GM12878 (cell line): ENCODE results near the gene CLUH.

Source experiments
- BACH1 ChIP-seq: fragments of 450-650 bp; IDR thresholded peaks from 2 replicates; pipeline ENCODE4 v1.6.1; 2017; ENCODE audit warnings: mild to moderate bottlenecking, borderline replicate concordance
- CBX5 ChIP-seq: sonication (generic); IDR thresholded peaks from 2 replicates; pipeline ENCODE4 v1.6.1; 2016; ENCODE audit warnings: low read depth, moderate library complexity, mild to moderate bottlenecking, inconsistent platforms
- FOXK2 ChIP-seq: fragments of 450-650 bp; IDR thresholded peaks from 2 replicates; pipeline ENCODE4 v1.6.1; 2017; ENCODE audit warnings: mild to moderate bottlenecking, moderate library complexity
- FOXM1 ChIP-seq: IDR thresholded peaks from 2 replicates; pipeline ENCODE4 v1.6.1; 2012; ENCODE audit warnings: low read depth, mild to moderate bottlenecking, inconsistent platforms, low read length, moderate library complexity
- NBN ChIP-seq: fragments of 450-650 bp; IDR thresholded peaks from 2 replicates; pipeline ENCODE4 v1.6.1; 2016
- NR2C2 ChIP-seq: IDR thresholded peaks from 2 replicates; pipeline ENCODE4 v1.6.1; 2011; ENCODE audit warnings: borderline replicate concordance, low read depth; ENCODE audit not compliant: control insufficient read depth, insufficient read length
- SIN3A ChIP-seq: IDR thresholded peaks from 2 replicates; pipeline ENCODE4 v1.6.1; 2012; ENCODE audit warnings: low read depth, low read length, improper control_type of control experiment
- TCF12 ChIP-seq: IDR thresholded peaks from 2 replicates; pipeline ENCODE4 v1.6.1; 2011; ENCODE audit warnings: low read depth, mild to moderate bottlenecking, low read length
- TF ChIP-seq, protein P1 (sequence below): IDR thresholded peaks from 2 replicates; pipeline ENCODE4 v1.6.1; 2011; ENCODE audit warnings: low read depth, mild to moderate bottlenecking, low read length, moderate library complexity, borderline replicate concordance; ENCODE audit errors: extremely low read depth
- TF ChIP-seq, protein P2 (sequence below), 3 experiments: IDR thresholded peaks in 2 of 3; conservative IDR thresholded peaks in 1 of 3; 2 replicates each; pipeline ENCODE4 v1.5.1; 2011; ENCODE audit warnings: low read depth in 3 of 3, low read length in 3 of 3, mild to moderate bottlenecking in 3 of 3, control low read depth in 2 of 3, moderate library complexity in 2 of 3, inconsistent platforms in 1 of 3, mixed read lengths in 1 of 3; ENCODE audit not compliant: control insufficient read depth in 2 of 3, insufficient read depth in 1 of 3; ENCODE audit errors: extremely low read depth in 1 of 3
- TF ChIP-seq, protein P3 (sequence below): fragments of 450-650 bp; IDR thresholded peaks from 2 replicates; pipeline ENCODE4 v1.6.1; 2018; ENCODE audit warnings: mild to moderate bottlenecking, low read depth, moderate library complexity; ENCODE audit not compliant: partially characterized antibody
- TF ChIP-seq, protein P4 (sequence below): fragments of 450-650 bp; IDR thresholded peaks from 2 replicates; pipeline ENCODE4 v1.6.1; 2017; ENCODE audit warnings: mild to moderate bottlenecking, moderate library complexity
- TF ChIP-seq, protein P5 (sequence below): fragments of 450-650 bp; IDR thresholded peaks from 2 replicates; pipeline ENCODE4 v1.6.1; 2017; ENCODE audit warnings: mild to moderate bottlenecking

DNA sequence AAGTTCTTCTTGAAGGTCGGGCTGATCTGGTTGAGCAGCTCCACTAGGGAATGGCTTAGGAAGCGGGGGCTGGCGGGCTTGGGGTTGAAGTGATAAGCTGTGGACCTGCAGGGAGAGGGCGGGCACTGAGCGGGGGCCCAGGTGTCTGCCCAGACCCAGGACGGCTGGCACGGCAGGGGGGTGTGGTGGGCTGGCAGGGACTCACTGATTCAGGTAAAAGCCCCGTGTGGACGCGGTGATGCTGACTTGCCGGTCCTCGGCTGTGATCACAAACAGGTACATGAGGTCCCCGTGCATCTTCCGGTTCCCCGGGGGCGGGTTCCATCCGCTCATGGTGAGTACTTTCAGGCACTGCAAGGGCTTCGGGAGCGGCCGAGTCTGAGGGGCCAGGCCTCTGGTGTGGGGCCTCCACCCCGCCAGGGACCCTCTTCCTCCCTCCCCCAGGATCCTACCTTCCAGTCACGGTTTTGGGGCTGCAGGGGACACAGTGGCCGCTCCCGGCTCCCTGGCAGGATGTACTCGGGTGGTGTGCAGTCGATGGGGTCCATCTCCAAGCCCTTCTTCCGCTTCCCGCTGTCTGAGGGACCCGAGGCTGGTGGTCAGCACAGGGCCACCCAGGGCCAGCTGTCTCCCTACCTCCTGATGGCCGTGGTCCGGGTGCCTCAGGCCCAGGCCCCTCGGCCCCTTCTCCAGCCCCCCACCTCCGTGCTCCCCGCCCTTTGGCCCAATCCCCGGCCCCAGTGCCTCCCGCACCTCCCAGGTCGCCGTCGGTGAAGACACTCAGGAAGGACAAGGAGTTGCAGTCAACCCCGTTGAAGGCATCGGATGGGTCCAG is 10.2 kb downstream of the CLUH start:
- TF ChIP-seq TCF12, result no peak
- no peak for TF ChIP-seq NBN
- TF ChIP-seq, protein P1, sequence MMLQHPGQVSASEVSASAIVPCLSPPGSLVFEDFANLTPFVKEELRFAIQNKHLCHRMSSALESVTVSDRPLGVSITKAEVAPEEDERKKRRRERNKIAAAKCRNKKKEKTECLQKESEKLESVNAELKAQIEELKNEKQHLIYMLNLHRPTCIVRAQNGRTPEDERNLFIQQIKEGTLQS, result no peak
- TF ChIP-seq, protein P2, sequence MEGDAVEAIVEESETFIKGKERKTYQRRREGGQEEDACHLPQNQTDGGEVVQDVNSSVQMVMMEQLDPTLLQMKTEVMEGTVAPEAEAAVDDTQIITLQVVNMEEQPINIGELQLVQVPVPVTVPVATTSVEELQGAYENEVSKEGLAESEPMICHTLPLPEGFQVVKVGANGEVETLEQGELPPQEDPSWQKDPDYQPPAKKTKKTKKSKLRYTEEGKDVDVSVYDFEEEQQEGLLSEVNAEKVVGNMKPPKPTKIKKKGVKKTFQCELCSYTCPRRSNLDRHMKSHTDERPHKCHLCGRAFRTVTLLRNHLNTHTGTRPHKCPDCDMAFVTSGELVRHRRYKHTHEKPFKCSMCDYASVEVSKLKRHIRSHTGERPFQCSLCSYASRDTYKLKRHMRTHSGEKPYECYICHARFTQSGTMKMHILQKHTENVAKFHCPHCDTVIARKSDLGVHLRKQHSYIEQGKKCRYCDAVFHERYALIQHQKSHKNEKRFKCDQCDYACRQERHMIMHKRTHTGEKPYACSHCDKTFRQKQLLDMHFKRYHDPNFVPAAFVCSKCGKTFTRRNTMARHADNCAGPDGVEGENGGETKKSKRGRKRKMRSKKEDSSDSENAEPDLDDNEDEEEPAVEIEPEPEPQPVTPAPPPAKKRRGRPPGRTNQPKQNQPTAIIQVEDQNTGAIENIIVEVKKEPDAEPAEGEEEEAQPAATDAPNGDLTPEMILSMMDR (IDR thresholded peaks at IDR 0.05 in 2 of 3, conservative IDR thresholded peaks at IDR 0.05 in 1 of 3; ENCODE audit: control insufficient read depth in 2 of 3, extremely low read depth in 1 of 3, insufficient read depth in 1 of 3, low read depth in 3 of 3, low read length in 3 of 3), result no peak
- TF ChIP-seq BACH1, result no peak
- TF ChIP-seq, protein P3, sequence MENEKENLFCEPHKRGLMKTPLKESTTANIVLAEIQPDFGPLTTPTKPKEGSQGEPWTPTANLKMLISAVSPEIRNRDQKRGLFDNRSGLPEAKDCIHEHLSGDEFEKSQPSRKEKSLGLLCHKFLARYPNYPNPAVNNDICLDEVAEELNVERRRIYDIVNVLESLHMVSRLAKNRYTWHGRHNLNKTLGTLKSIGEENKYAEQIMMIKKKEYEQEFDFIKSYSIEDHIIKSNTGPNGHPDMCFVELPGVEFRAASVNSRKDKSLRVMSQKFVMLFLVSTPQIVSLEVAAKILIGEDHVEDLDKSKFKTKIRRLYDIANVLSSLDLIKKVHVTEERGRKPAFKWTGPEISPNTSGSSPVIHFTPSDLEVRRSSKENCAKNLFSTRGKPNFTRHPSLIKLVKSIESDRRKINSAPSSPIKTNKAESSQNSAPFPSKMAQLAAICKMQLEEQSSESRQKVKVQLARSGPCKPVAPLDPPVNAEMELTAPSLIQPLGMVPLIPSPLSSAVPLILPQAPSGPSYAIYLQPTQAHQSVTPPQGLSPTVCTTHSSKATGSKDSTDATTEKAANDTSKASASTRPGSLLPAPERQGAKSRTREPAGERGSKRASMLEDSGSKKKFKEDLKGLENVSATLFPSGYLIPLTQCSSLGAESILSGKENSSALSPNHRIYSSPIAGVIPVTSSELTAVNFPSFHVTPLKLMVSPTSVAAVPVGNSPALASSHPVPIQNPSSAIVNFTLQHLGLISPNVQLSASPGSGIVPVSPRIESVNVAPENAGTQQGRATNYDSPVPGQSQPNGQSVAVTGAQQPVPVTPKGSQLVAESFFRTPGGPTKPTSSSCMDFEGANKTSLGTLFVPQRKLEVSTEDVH, result no peak
- TF ChIP-seq, protein P4, sequence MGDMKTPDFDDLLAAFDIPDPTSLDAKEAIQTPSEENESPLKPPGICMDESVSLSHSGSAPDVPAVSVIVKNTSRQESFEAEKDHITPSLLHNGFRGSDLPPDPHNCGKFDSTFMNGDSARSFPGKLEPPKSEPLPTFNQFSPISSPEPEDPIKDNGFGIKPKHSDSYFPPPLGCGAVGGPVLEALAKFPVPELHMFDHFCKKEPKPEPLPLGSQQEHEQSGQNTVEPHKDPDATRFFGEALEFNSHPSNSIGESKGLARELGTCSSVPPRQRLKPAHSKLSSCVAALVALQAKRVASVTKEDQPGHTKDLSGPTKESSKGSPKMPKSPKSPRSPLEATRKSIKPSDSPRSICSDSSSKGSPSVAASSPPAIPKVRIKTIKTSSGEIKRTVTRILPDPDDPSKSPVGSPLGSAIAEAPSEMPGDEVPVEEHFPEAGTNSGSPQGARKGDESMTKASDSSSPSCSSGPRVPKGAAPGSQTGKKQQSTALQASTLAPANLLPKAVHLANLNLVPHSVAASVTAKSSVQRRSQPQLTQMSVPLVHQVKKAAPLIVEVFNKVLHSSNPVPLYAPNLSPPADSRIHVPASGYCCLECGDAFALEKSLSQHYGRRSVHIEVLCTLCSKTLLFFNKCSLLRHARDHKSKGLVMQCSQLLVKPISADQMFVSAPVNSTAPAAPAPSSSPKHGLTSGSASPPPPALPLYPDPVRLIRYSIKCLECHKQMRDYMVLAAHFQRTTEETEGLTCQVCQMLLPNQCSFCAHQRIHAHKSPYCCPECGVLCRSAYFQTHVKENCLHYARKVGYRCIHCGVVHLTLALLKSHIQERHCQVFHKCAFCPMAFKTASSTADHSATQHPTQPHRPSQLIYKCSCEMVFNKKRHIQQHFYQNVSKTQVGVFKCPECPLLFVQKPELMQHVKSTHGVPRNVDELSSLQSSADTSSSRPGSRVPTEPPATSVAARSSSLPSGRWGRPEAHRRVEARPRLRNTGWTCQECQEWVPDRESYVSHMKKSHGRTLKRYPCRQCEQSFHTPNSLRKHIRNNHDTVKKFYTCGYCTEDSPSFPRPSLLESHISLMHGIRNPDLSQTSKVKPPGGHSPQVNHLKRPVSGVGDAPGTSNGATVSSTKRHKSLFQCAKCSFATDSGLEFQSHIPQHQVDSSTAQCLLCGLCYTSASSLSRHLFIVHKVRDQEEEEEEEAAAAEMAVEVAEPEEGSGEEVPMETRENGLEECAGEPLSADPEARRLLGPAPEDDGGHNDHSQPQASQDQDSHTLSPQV, result no peak
- TF ChIP-seq CBX5, result no peak
- TF ChIP-seq, protein P5, sequence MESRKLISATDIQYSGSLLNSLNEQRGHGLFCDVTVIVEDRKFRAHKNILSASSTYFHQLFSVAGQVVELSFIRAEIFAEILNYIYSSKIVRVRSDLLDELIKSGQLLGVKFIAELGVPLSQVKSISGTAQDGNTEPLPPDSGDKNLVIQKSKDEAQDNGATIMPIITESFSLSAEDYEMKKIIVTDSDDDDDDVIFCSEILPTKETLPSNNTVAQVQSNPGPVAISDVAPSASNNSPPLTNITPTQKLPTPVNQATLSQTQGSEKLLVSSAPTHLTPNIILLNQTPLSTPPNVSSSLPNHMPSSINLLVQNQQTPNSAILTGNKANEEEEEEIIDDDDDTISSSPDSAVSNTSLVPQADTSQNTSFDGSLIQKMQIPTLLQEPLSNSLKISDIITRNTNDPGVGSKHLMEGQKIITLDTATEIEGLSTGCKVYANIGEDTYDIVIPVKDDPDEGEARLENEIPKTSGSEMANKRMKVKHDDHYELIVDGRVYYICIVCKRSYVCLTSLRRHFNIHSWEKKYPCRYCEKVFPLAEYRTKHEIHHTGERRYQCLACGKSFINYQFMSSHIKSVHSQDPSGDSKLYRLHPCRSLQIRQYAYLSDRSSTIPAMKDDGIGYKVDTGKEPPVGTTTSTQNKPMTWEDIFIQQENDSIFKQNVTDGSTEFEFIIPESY, result no peak
- no peak for TF ChIP-seq FOXM1
- no peak for TF ChIP-seq FOXK2
- no peak for TF ChIP-seq NR2C2
- TF ChIP-seq SIN3A, result no peak
